Tibial nerve (tissue), 4 donors: Measurements from ENCODE around the gene DNAJC5. TPM values are rescaled to one million over a fixed set of nuclear protein-coding genes. Genes with fewer than 3 reads are reported as not detected.

ENCODE experiments used
- DNase-seq, 2 donors: peaks; one replicate each; pipeline ENCODE4 v3.0.0-alpha.2; 2019; ENCODE audit warnings: low spot score in 2 of 2
- H3K27ac ChIP-seq, 4 donors: fragments of 200-600 bp; sonication (generic) in 3 of 4; one replicate each; pipeline ENCODE4 v1.5.1; 2017 to 2019; ENCODE audit warnings: mild to moderate bottlenecking in 1 of 4
- H3K27me3 ChIP-seq, 2 donors: fragments of 200-600 bp; sonication (generic) in 1 of 2; one replicate each; pipeline versions ENCODE4 v1.5.1 to v1.6.0; 2017 to 2019
- H3K36me3 ChIP-seq, 3 donors: fragments of 200-600 bp; sonication (generic); one replicate each; pipeline ENCODE4 v1.5.1; 2018 to 2019
- H3K4me1 ChIP-seq, 4 donors: fragments of 200-600 bp; sonication (generic) in 3 of 4; one replicate each; pipeline ENCODE4 v1.5.1; 2017 to 2019
- H3K4me3 ChIP-seq, 4 donors: fragments of 200-600 bp; sonication (generic) in 3 of 4; one replicate each; pipeline ENCODE4 v1.5.1; 2017 to 2019; ENCODE audit warnings: mild to moderate bottlenecking in 1 of 4, moderate library complexity in 1 of 4
- H3K9me3 ChIP-seq, 4 donors: fragments of 200-600 bp; sonication (generic) in 3 of 4; one replicate each; pipeline ENCODE4 v1.5.1; 2017 to 2019
- CTCF ChIP-seq, 5 experiments: fragments of 200-600 bp in 3 of 5; fragments of 450-650 bp in 2 of 5; sonication (generic) in 3 of 5; IDR thresholded peaks; one replicate each; pipeline ENCODE4 v1.5.1; 2016 to 2019; ENCODE audit warnings: antibody characterized with exemption in 5 of 5, mild to moderate bottlenecking in 3 of 5, moderate library complexity in 2 of 5
- EP300 ChIP-seq, 2 donors: sonication (generic); formaldehyde crosslinking; IDR thresholded peaks; one replicate each; pipeline ENCODE4 v1.6.1; 2017; ENCODE audit warnings: antibody characterized with exemption in 2 of 2, mild to moderate bottlenecking in 1 of 2
- POLR2A ChIP-seq, 2 donors: fragments of 450-650 bp; IDR thresholded peaks; one replicate each; pipeline ENCODE4 v1.6.1; 2017; ENCODE audit warnings: antibody characterized with exemption in 2 of 2, mild to moderate bottlenecking in 2 of 2, moderate library complexity in 2 of 2
- WGBS, 2 donors: methylation state at CpG; one replicate each; pipeline ENCODE4 v1.1.5; 2018; 5-methylcytosine and 5-hydroxymethylcytosine counted together
- small RNA-seq: library from RNA; depleted of rRNA; stranded (forward); fragments of <200 nt; gene quantifications from one replicate; pipeline ENCODE3, GENCODE V24; 2016
- total RNA-seq, 4 donors: library from RNA; depleted of rRNA; stranded (reverse); fragments of >200 nt; gene quantifications; one replicate each; pipeline ENCODE4 v1.1.0, GENCODE V29; 2016

DNAJC5 gene
- total RNA-seq, 4 donors from 2014 or later = 30.6 to 40.2 (median 32.1) TPM

- no peak for TF ChIP-seq EP300 (IDR thresholded peaks at IDR 0.05)
- TF ChIP-seq POLR2A (IDR thresholded peaks at IDR 0.05) = no peak
- no peak for TF ChIP-seq CTCF (IDR thresholded peaks at IDR 0.05)
- WGBS, 2 donors = 90 to 94% methylated on average over 14 of the region's 14 CpGs
- no peak for DNase-seq
- Histone ChIP-seq H3K4me1 (peaks cover 0 to 43% (median 31%) of the 10 kb centered on the region in 4 donors), H3K36me3 (peaks cover 6 to 48% (median 13%) of the 10 kb centered on the region in 3 donors), H3K27ac (no peak overlapping the region), H3K4me3 (no peak overlapping the region), H3K27me3 (peaks cover 0 to 20% of the 10 kb centered on the region in 2 donors), H3K9me3 (no peaks in the 10 kb centered on the region)
Observed at GRCh38 chr20:63982937-63983336, 88.0 kb downstream of the DNAJC5 start.

Small RNA genes within 50 kb of the gene (small RNA-seq; reads per million reads assigned to genes)
- not detected for gene MIR647
- not detected for gene MIR941-2
- not detected for gene MIR941-4
- not detected for gene MIR941-5
- not detected for gene RNU1-134P

Other genes starting within 250 kb of the DNAJC5 start
- gene STMN3, start 241.7 kb upstream of the DNAJC5 start, total RNA-seq = 10 to 100 TPM; 12.3 to 26.4 (median 15.5) TPM
- gene RTEL1, start 236.8 kb upstream of the DNAJC5 start, total RNA-seq = 10 to 100 TPM; 28.2 to 62.4 (median 46.7) TPM
- gene TNFRSF6B, start 198.5 kb upstream of the DNAJC5 start, total RNA-seq = 10 to 100 TPM in 3 of 4 donors, 1 to 10 TPM in 1; 8.0 to 61.2 (median 35.9) TPM
- 10 to 100 TPM; 36.9 to 71.1 (median 50.9) TPM for gene ARFRP1, start 187.2 kb upstream of the DNAJC5 start, total RNA-seq
- 10 to 100 TPM; 27.5 to 70.8 (median 40.9) TPM for gene ZGPAT, start 187.1 kb upstream of the DNAJC5 start, total RNA-seq
- 10 to 100 TPM; 11.4 to 51.9 (median 17.6) TPM for gene LIME1, start 158.5 kb upstream of the DNAJC5 start, total RNA-seq
- gene SLC2A4RG, start 155.3 kb upstream of the DNAJC5 start, total RNA-seq = 100 to 1,000 TPM in 1 of 4 donors, 10 to 100 TPM in 3; 71.5 to 126 (median 72.5) TPM
- 10 to 100 TPM; 11.5 to 20.4 (median 12.6) TPM for gene ZBTB46, start 63.9 kb upstream of the DNAJC5 start, total RNA-seq
- not detected for gene ABHD16B, start 33.6 kb upstream of the DNAJC5 start, total RNA-seq
- 100 to 1,000 TPM; 108 to 122 (median 115) TPM for gene TPD52L2, start 29.9 kb upstream of the DNAJC5 start, total RNA-seq
- gene UCKL1, start 61.3 kb downstream of the DNAJC5 start, total RNA-seq = 10 to 100 TPM; 31.2 to 96.0 (median 50.0) TPM
- gene ZNF512B, start 74.8 kb downstream of the DNAJC5 start, total RNA-seq = 10 to 100 TPM in 2 of 4 donors, 1 to 10 TPM in 2; 8.3 to 18.3 (median 11.7) TPM
- gene SAMD10, start 84.5 kb downstream of the DNAJC5 start, total RNA-seq = 1 to 10 TPM; 1.3 to 5.1 (median 2.8) TPM
- 10 to 100 TPM; 70.5 to 77.0 (median 73.8) TPM for gene PRPF6, start 86.0 kb downstream of the DNAJC5 start, total RNA-seq
- 10 to 100 TPM in 1 of 4 donors, 1 to 10 TPM in 3; 1.7 to 14.4 (median 4.1) TPM for gene C20orf204, start 141.1 kb downstream of the DNAJC5 start, total RNA-seq
- 10 to 100 TPM in 3 of 4 donors, 1 to 10 TPM in 1; 4.6 to 44.6 (median 21.4) TPM for gene SOX18, start 154.5 kb downstream of the DNAJC5 start, total RNA-seq
- gene TCEA2, start 168.1 kb downstream of the DNAJC5 start, total RNA-seq = 10 to 100 TPM; 45.6 to 62.9 (median 59.2) TPM
- 10 to 100 TPM; 12.9 to 35.7 (median 20.1) TPM for gene RGS19, start 184.4 kb downstream of the DNAJC5 start, total RNA-seq
- 1 to 10 TPM in 1 of 4 donors, under 1 TPM in 3; 0.21 to 1.5 (median 0.71) TPM for gene OPRL1, start 185.0 kb downstream of the DNAJC5 start, total RNA-seq
- 1 to 10 TPM in 1 of 4 donors, under 1 TPM in 2, not detected in 1; 0.59 to 1.3 (median 0.84) TPM for gene LKAAEAR1, start 189.3 kb downstream of the DNAJC5 start, total RNA-seq
- not detected for gene NPBWR2, start 212.4 kb downstream of the DNAJC5 start, total RNA-seq